ENCODE results near the gene SGCA.

DNA sequence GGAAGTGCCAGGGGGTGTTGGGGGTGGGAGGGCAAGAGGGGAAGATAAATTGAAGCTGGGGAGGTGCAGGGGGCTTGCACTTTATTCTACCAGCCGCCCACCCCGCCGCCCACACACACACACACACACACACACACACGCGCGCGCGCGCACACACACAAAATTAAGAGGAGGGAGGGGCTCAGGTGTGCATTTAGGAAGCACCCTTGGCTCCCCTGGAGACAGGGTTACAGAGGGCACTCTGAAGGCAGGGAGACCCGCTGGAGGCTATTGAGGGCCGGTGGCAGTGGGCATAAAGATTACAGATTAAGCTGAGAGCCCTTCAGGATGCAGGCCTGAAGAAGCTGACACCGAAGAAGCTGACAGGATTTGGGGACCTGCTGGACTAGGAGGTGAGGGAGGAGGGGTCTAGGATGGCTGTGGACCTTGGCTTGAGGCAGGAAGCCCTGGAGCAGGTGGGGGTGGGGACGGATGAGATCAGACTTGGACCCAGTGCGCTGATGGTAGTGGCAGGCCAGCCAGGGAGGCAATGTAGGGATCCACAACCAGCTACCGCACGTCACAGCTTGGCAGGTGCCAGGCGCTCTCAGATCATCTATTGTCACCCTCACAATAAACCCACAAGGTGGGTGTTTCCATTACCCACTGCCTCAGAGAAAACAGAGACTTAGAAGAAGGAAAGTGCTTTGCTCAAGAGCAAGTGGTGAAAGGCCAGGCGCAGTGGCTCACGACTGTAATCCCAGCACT is 35.1 kb upstream of the SGCA start:
- TF ChIP-seq, protein P1, sequence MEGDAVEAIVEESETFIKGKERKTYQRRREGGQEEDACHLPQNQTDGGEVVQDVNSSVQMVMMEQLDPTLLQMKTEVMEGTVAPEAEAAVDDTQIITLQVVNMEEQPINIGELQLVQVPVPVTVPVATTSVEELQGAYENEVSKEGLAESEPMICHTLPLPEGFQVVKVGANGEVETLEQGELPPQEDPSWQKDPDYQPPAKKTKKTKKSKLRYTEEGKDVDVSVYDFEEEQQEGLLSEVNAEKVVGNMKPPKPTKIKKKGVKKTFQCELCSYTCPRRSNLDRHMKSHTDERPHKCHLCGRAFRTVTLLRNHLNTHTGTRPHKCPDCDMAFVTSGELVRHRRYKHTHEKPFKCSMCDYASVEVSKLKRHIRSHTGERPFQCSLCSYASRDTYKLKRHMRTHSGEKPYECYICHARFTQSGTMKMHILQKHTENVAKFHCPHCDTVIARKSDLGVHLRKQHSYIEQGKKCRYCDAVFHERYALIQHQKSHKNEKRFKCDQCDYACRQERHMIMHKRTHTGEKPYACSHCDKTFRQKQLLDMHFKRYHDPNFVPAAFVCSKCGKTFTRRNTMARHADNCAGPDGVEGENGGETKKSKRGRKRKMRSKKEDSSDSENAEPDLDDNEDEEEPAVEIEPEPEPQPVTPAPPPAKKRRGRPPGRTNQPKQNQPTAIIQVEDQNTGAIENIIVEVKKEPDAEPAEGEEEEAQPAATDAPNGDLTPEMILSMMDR (optimal IDR thresholded peaks at IDR 0.05 in 1 of 3, IDR thresholded peaks at IDR 0.05 in 1 of 3, conservative IDR thresholded peaks at IDR 0.05 in 1 of 3; ENCODE audit: extremely low read depth in 1 of 3, insufficient read depth in 2 of 3, low read length in 3 of 3): no peak
- peak; percentile 48 for TF ChIP-seq EZH2 (IDR thresholded peaks at IDR 0.05; ENCODE audit: low read length)

Data from keratinocyte (primary cell).